Tibial artery (tissue), 4 donors: ENCODE results near the gene FBH1.

Experiments
- DNase-seq, 2 donors: peaks; one replicate each; pipeline ENCODE4 v3.0.0-alpha.2; 2019
- H3K27ac ChIP-seq, 2 donors: fragments of 200-600 bp; sonication (generic) in 1 of 2; 1 replicate in 1 of 2; 2 replicates in 1 of 2; pipeline ENCODE4 v1.5.1; 2018 to 2019; ENCODE audit warnings: mild to moderate bottlenecking in 1 of 2
- H3K27me3 ChIP-seq, 2 donors: fragments of 200-600 bp; sonication (generic) in 1 of 2; one replicate each; pipeline versions ENCODE4 v1.5.1 to v1.6.0; 2016 to 2019
- H3K36me3 ChIP-seq, 3 donors: fragments of 200-600 bp; sonication (generic) in 2 of 3; one replicate each; pipeline ENCODE4 v1.5.1; 2016 to 2019; ENCODE audit warnings: mild to moderate bottlenecking in 2 of 3
- H3K4me1 ChIP-seq, 4 donors: fragments of 200-600 bp; sonication (generic) in 2 of 4; 1 replicate in 3 of 4; 2 replicates in 1 of 4; pipeline ENCODE4 v1.5.1; 2016 to 2019
- H3K4me3 ChIP-seq, 2 donors: fragments of 200-600 bp; sonication (generic) in 1 of 2; 1 replicate in 1 of 2; 2 replicates in 1 of 2; pipeline ENCODE4 v1.5.1; 2018 to 2019; ENCODE audit warnings: mild to moderate bottlenecking in 2 of 2
- H3K9me3 ChIP-seq, 3 donors: fragments of 200-600 bp; sonication (generic) in 1 of 3; one replicate each; pipeline ENCODE4 v1.5.1; 2016 to 2019
- CTCF ChIP-seq, 2 experiments: fragments of 200-600 bp in 1 of 2; fragments of 450-650 bp in 1 of 2; IDR thresholded peaks; one replicate each; pipeline ENCODE4 v1.5.1; 2017 to 2019; ENCODE audit warnings: antibody characterized with exemption in 2 of 2, mild to moderate bottlenecking in 1 of 2, moderate library complexity in 1 of 2
- intact Hi-C: fragments of 100-400 bp; cut with DNase I; formaldehyde crosslinking; loops from one replicate; pipeline ENCODE4 v1.15.0; 2023; ENCODE audit warnings: low total_unique reads

The FBH1 gene

GRCh38 chr10:5976512-5977470 is 86.7 kb downstream of the FBH1 start:
- Histone ChIP-seq H3K4me3 (peak overlapping the region; percentile 78 to 95), H3K9me3 (no peaks in the 10 kb centered on the region), H3K4me1 (peaks cover 0 to 17% (median 5%) of the 10 kb centered on the region in 4 donors), H3K27me3 (no peaks in the 10 kb centered on the region), H3K27ac (peak overlapping the region; percentile 80 to 87), H3K36me3 (no peaks in the 10 kb centered on the region)
- no peak for TF ChIP-seq CTCF (IDR thresholded peaks at IDR 0.05)
- DNase-seq: no peak
- intact Hi-C loops: no loop called here

- Histone ChIP-seq H3K9me3 (no peaks in the 10 kb centered on the region), H3K27me3 (no peaks in the 10 kb centered on the region), H3K4me3 (peak within 1 kb of the TSS; percentile 78 to 95), H3K36me3 (no peaks in the 10 kb centered on the region), H3K4me1 (peaks cover 0 to 17% (median 5%) of the 10 kb centered on the region in 4 donors), H3K27ac (peak within 1 kb of the TSS; percentile 80 to 87)
- no peak for TF ChIP-seq CTCF (IDR thresholded peaks at IDR 0.05)
- DNase-seq: peak; percentile 63 to 87
- intact Hi-C loops: no loop called here
Measured at GRCh38 chr10:5977471-5978229, 87.6 kb downstream of the FBH1 start, which contains the start of gene IL15RA. Gene IL15RA (minus strand): TSS chr10:5977543. CDS start chr10:5977492, 51 bp downstream.

GRCh38 chr10:5978230-5978489 is 88.1 kb downstream of the FBH1 start:
- Histone ChIP-seq H3K27ac (peak overlapping the region; percentile 80 to 87), H3K27me3 (no peaks in the 10 kb centered on the region), H3K9me3 (no peaks in the 10 kb centered on the region), H3K4me3 (peak overlapping the region; percentile 78 to 95), H3K4me1 (peaks cover 0 to 17% (median 5%) of the 10 kb centered on the region in 4 donors), H3K36me3 (no peaks in the 10 kb centered on the region)
- intact Hi-C loops: no loop called here
- no peak for TF ChIP-seq CTCF (IDR thresholded peaks at IDR 0.05)
- no peak for DNase-seq

GRCh38 chr10:5981529-5981928 is 91.5 kb downstream of the FBH1 start:
- H3K27ac ChIP-seq: no peak overlapping the region
- H3K4me3 ChIP-seq: no peak overlapping the region
- H3K36me3 ChIP-seq: no peaks in the 10 kb centered on the region
- no peak for TF ChIP-seq CTCF (IDR thresholded peaks at IDR 0.05)
- H3K27me3 ChIP-seq: no peaks in the 10 kb centered on the region
- intact Hi-C loops: no loop called here
- peaks cover 0 to 4% (median 0%) of the 10 kb centered on the region in 4 donors for H3K4me1 ChIP-seq
- no peaks in the 10 kb centered on the region for H3K9me3 ChIP-seq
- DNase-seq: no peak

- Histone ChIP-seq H3K4me1 (no peaks in the 10 kb centered on the region), H3K27me3 (no peaks in the 10 kb centered on the region), H3K4me3 (no peak overlapping the region), H3K36me3 (no peaks in the 10 kb centered on the region), H3K27ac (no peak overlapping the region), H3K9me3 (no peaks in the 10 kb centered on the region)
- intact Hi-C loops: no loop called here
- DNase-seq: no peak
- TF ChIP-seq CTCF (IDR thresholded peaks at IDR 0.05): no peak
Measured at GRCh38 chr10:5983774-5984173, 93.7 kb downstream of the FBH1 start.
